ENCODE measurements around the gene NT5C1B.

NT5C1B gene

GRCh38 chr2:18519914-18520450, 69.4 kb downstream of the NT5C1B start:
- no peaks in the 10 kb centered on the region for H3K27me3 ChIP-seq (ENCODE audit: insufficient read depth, low read length, poor library complexity, severe bottlenecking)
- H3K79me2 ChIP-seq (ENCODE audit: insufficient read depth, low read length): no peaks in the 10 kb centered on the region
- TF ChIP-seq, protein P1, sequence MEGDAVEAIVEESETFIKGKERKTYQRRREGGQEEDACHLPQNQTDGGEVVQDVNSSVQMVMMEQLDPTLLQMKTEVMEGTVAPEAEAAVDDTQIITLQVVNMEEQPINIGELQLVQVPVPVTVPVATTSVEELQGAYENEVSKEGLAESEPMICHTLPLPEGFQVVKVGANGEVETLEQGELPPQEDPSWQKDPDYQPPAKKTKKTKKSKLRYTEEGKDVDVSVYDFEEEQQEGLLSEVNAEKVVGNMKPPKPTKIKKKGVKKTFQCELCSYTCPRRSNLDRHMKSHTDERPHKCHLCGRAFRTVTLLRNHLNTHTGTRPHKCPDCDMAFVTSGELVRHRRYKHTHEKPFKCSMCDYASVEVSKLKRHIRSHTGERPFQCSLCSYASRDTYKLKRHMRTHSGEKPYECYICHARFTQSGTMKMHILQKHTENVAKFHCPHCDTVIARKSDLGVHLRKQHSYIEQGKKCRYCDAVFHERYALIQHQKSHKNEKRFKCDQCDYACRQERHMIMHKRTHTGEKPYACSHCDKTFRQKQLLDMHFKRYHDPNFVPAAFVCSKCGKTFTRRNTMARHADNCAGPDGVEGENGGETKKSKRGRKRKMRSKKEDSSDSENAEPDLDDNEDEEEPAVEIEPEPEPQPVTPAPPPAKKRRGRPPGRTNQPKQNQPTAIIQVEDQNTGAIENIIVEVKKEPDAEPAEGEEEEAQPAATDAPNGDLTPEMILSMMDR (conservative IDR thresholded peaks at IDR 0.05; ENCODE audit: low read length): no peak
- TF ChIP-seq EZH2phosphoT487 (IDR thresholded peaks at IDR 0.05; ENCODE audit: borderline replicate concordance): no peak
- no peak overlapping the region for H3K4me2 ChIP-seq (ENCODE audit: low read depth, low read length, poor library complexity, severe bottlenecking)
- H3K9me2 ChIP-seq (replicated peaks; ENCODE audit: low read depth, low read length): no peaks in the 10 kb centered on the region
- H2AFZ ChIP-seq (ENCODE audit: low read length): no peak overlapping the region
- no peak overlapping the region for H3K4me3 ChIP-seq (ENCODE audit: low read length, poor library complexity, severe bottlenecking)
- H3K9me3 ChIP-seq (ENCODE audit: insufficient read depth, low read depth, low read length): no peaks in the 10 kb centered on the region
- no peaks in the 10 kb centered on the region for H3K4me1 ChIP-seq (ENCODE audit: insufficient read depth, low read length, poor library complexity, severe bottlenecking)
- H4K20me1 ChIP-seq (ENCODE audit: insufficient read depth, low read length, poor library complexity, severe bottlenecking): no peaks in the 10 kb centered on the region
- H3K36me3 ChIP-seq (ENCODE audit: insufficient read depth, low read length): no peaks in the 10 kb centered on the region
- no peak overlapping the region for H3K9ac ChIP-seq (ENCODE audit: low read depth, low read length, poor library complexity, severe bottlenecking)
- no peaks in the 10 kb centered on the region for H3F3A ChIP-seq (ENCODE audit: low read depth)

DNA sequence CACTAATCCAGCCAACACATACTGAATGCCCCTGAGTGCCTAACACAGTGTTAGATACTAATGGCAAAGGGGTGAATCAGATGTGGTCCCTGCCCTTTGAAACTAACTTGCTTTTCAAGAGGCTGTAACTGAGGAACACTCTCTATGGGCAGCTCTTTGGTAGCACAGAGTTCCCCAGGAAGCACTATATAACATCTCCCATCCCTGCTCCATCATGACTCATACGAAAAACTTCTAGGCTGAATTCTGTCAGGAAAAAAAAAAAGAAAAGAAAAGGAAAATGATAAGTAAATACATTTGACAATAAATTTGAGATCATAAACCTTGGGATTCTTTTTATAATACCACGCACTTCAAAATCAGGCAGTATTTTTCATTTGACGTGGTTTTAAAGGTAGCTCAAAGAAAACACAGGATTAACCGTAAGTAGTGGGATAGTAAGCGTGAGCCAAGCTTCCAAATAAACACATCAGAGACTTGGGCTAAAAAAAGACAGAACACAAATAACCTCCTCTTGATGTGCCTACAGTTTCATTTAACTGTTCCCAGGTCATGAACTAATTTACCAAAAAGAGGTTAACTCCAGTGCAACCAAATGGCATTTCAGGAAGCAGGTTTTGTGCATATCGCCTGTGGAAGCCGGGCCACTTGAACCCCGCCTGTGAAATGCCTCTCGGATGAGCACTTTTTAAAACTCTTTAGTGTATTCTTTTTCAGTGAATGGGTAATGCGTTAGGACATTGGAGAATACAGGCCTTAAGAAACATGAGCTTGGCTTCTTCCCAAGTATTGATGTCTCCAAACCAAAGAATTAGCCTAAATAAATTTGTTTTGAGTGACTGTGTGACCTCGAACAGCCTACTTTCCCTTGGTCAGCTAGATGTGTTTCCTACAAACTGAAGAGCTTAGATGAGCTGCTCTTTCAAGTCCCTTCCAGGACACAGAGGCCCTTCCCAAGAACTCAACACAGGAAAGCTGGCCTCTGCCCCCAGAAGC, 71.0 kb downstream of the NT5C1B start:
- no peak for TF ChIP-seq EZH2phosphoT487 (IDR thresholded peaks at IDR 0.05; ENCODE audit: borderline replicate concordance)
- TF ChIP-seq, protein P1 (conservative IDR thresholded peaks at IDR 0.05; ENCODE audit: low read length): no peak
- no peaks in the 10 kb centered on the region for H3K4me1 ChIP-seq (ENCODE audit: insufficient read depth, low read length, poor library complexity, severe bottlenecking)
- H3K4me3 ChIP-seq (ENCODE audit: low read length, poor library complexity, severe bottlenecking): no peak overlapping the region
- no peak overlapping the region for H3K9ac ChIP-seq (ENCODE audit: low read depth, low read length, poor library complexity, severe bottlenecking)
- H3K79me2 ChIP-seq (ENCODE audit: insufficient read depth, low read length): no peaks in the 10 kb centered on the region
- H3K27me3 ChIP-seq (ENCODE audit: insufficient read depth, low read length, poor library complexity, severe bottlenecking): no peaks in the 10 kb centered on the region
- no peak overlapping the region for H2AFZ ChIP-seq (ENCODE audit: low read length)
- H3K9me2 ChIP-seq (replicated peaks; ENCODE audit: low read depth, low read length): no peaks in the 10 kb centered on the region
- H3K36me3 ChIP-seq (ENCODE audit: insufficient read depth, low read length): no peaks in the 10 kb centered on the region
- H3K4me2 ChIP-seq (ENCODE audit: low read depth, low read length, poor library complexity, severe bottlenecking): no peak overlapping the region
- H4K20me1 ChIP-seq (ENCODE audit: insufficient read depth, low read length, poor library complexity, severe bottlenecking): no peaks in the 10 kb centered on the region
- no peaks in the 10 kb centered on the region for H3K9me3 ChIP-seq (ENCODE audit: insufficient read depth, low read depth, low read length)
- H3F3A ChIP-seq (ENCODE audit: low read depth): no peaks in the 10 kb centered on the region

- Histone ChIP-seq H3K36me3 (ENCODE audit: insufficient read depth, low read length) (no peaks in the 10 kb centered on the region), H3K79me2 (ENCODE audit: insufficient read depth, low read length) (no peaks in the 10 kb centered on the region), H3K4me2 (ENCODE audit: low read depth, low read length, poor library complexity, severe bottlenecking) (no peak overlapping the region), H3F3A (ENCODE audit: low read depth) (no peaks in the 10 kb centered on the region), H3K9me3 (ENCODE audit: insufficient read depth, low read depth, low read length) (no peaks in the 10 kb centered on the region), H4K20me1 (ENCODE audit: insufficient read depth, low read length, poor library complexity, severe bottlenecking) (no peaks in the 10 kb centered on the region), H3K4me3 (ENCODE audit: low read length, poor library complexity, severe bottlenecking) (no peak overlapping the region), H3K4me1 (ENCODE audit: insufficient read depth, low read length, poor library complexity, severe bottlenecking) (no peaks in the 10 kb centered on the region), H3K9ac (ENCODE audit: low read depth, low read length, poor library complexity, severe bottlenecking) (no peak overlapping the region), H3K9me2 (replicated peaks; ENCODE audit: low read depth, low read length) (no peaks in the 10 kb centered on the region), H3K27me3 (ENCODE audit: insufficient read depth, low read length, poor library complexity, severe bottlenecking) (no peaks in the 10 kb centered on the region), H2AFZ (ENCODE audit: low read length) (no peak overlapping the region)
- TF ChIP-seq, protein P1 (conservative IDR thresholded peaks at IDR 0.05; ENCODE audit: low read length): no peak
- no peak for TF ChIP-seq EZH2phosphoT487 (IDR thresholded peaks at IDR 0.05; ENCODE audit: borderline replicate concordance)
Measured at GRCh38 chr2:18517386-18517785, 72.0 kb downstream of the NT5C1B start.
